PC-3 (cell line): ENCODE measurements around the gene KLK11. TPM values are rescaled to one million over a fixed set of nuclear protein-coding genes. Genes with fewer than 3 reads are reported as not detected.
"Not testable (repeated sequence)": the region's sequence is repeated elsewhere in the genome, so short reads cannot be mapped to it uniquely, and the experiment has no call there.

ENCODE experiments used
- ATAC-seq: fragments of 200-7000 bp; cut with Tn5 transposase; 2 replicates; pipeline ENCODE4 v1.9.1; 2020; ENCODE audit warnings: mild to moderate bottlenecking, moderate library complexity
- BruUV-seq: library from RNA; stranded (reverse); fragments of 400-500 nt; replicated peaks from 2 replicates; lab custom pipeline; 2021; lab: Mats Ljungman, UMichigan
- CTCF ChIA-PET: fragments of 300-600 bp; sonication (Branson Sonifier 250); formaldehyde crosslinking; loops from one replicate; lab custom pipeline; 2022; ENCODE audit warnings: antibody characterized with exemption; lab: Charles Lee
- POLR2A ChIA-PET: fragments of 300-600 bp; sonication (Branson Sonifier 250); formaldehyde crosslinking; loops from one replicate; lab custom pipeline; 2022; ENCODE audit warnings: antibody characterized with exemption; ENCODE audit not compliant: unreplicated experiment; lab: Charles Lee
- DNase-seq: peaks from one replicate; pipeline ENCODE4 v3.0.0-alpha.2; 2015
- H2AFZ ChIP-seq: fragments of 300-600 bp; sonication (generic); 2 replicates; pipeline ENCODE4 v1.6.0; 2016; ENCODE audit warnings: antibody characterized with exemption, low read length
- H3F3A ChIP-seq: fragments of 300-600 bp; sonication (generic); one replicate; pipeline ENCODE4 v1.6.0; 2017; ENCODE audit warnings: antibody characterized with exemption, low read length, control low read depth, mild to moderate bottlenecking; ENCODE audit not compliant: unreplicated experiment
- H3K27ac ChIP-seq: fragments of 300-600 bp; sonication (generic); 2 replicates; pipeline ENCODE4 v1.5.1; 2016; ENCODE audit warnings: mild to moderate bottlenecking, low read length
- H3K27me3 ChIP-seq: fragments of 300-600 bp; sonication (generic); 2 replicates; pipeline ENCODE4 v1.6.1; 2016; ENCODE audit warnings: low read length, mixed read lengths
- H3K36me3 ChIP-seq: fragments of 300-600 bp; sonication (generic); 2 replicates; pipeline ENCODE4 v1.6.1; 2016; ENCODE audit warnings: low read depth, mixed run types, low read length, mixed read lengths
- H3K4me1 ChIP-seq: fragments of 300-600 bp; sonication (generic); 2 replicates; pipeline ENCODE4 v1.5.1; 2016; ENCODE audit warnings: low read length; ENCODE audit not compliant: insufficient read depth
- H3K4me2 ChIP-seq: fragments of 300-600 bp; sonication (generic); 2 replicates; pipeline ENCODE4 v1.6.0; 2016; ENCODE audit warnings: low read length
- H3K4me3 ChIP-seq: fragments of 300-600 bp; sonication (generic); 2 replicates; pipeline ENCODE4 v1.5.1; 2016; ENCODE audit warnings: mild to moderate bottlenecking, low read length, mixed read lengths
- H3K79me2 ChIP-seq: fragments of 300-600 bp; sonication (generic); 2 replicates; pipeline ENCODE4 v1.6.1; 2017; ENCODE audit warnings: low read length, mixed read lengths
- H3K9ac ChIP-seq: fragments of 300-600 bp; sonication (generic); 2 replicates; pipeline ENCODE4 v1.6.0; 2016; ENCODE audit warnings: mild to moderate bottlenecking, low read length
- H3K9me2 ChIP-seq: fragments of 300-600 bp; sonication (generic); replicated peaks from 2 replicates; pipeline ENCODE4 v1.6.1; 2016; ENCODE audit warnings: mixed run types, low read length, mixed read lengths
- H3K9me3 ChIP-seq: fragments of 300-600 bp; sonication (generic); 2 replicates; pipeline ENCODE4 v1.6.1; 2016; ENCODE audit warnings: low read length, mixed read lengths
- H4K20me1 ChIP-seq: fragments of 300-600 bp; sonication (generic); 2 replicates; pipeline ENCODE4 v1.6.1; 2016; ENCODE audit warnings: low read length, mixed read lengths
- EZH2 ChIP-seq: fragments of 300-600 bp; sonication (generic); IDR thresholded peaks from one replicate; pipeline ENCODE4 v1.6.1; 2017; ENCODE audit warnings: antibody characterized with exemption, mild to moderate bottlenecking, low read length; ENCODE audit not compliant: unreplicated experiment
- EZH2phosphoT487 ChIP-seq: fragments of 300-600 bp; sonication (generic); IDR thresholded peaks from 2 replicates; pipeline ENCODE4 v1.6.1; 2018; ENCODE audit warnings: mild to moderate bottlenecking, antibody characterized with exemption, low read length, borderline replicate concordance
- intact Hi-C: fragments of 100-400 bp; cut with micrococcal nuclease; formaldehyde crosslinking; loops from 2 replicates; pipeline ENCODE4 v1.9.0; 2023
- total RNA-seq: library from RNA; depleted of rRNA; stranded (reverse); fragments of >200 nt; gene quantifications from 2 replicates; pipeline ENCODE4 v1.2.3, GENCODE V29; 2014
- TF ChIP-seq, protein P1 (sequence below): fragments of 300-600 bp; sonication (generic); conservative IDR thresholded peaks from 2 replicates; pipeline ENCODE4 v1.5.1; 2017; ENCODE audit warnings: antibody characterized with exemption, low read depth, mild to moderate bottlenecking, low read length

The KLK11 gene
- total RNA-seq, 1 experiment from 2014 or later: not detected

GRCh38 chr19:50992666-50993035 lies 33.8 kb downstream of the KLK11 start:
- ChIA-PET POLR2A (no interaction called here), CTCF (no interaction called here)
- Histone ChIP-seq H3K4me3 (no peak overlapping the region), H2AFZ (peak overlapping the region; percentile 36), H3K4me2 (peak overlapping the region; percentile 14; the same call in 1 of the 2 replicates), H3F3A (no peaks in the 10 kb centered on the region), H3K79me2 (no peaks in the 10 kb centered on the region), H3K9me3 (no peaks in the 10 kb centered on the region), H3K4me1 (peaks cover 14% of the 10 kb centered on the region), H4K20me1 (no peaks in the 10 kb centered on the region), H3K27ac (peak overlapping the region; percentile 72), H3K27me3 (peaks cover 2% of the 10 kb centered on the region; the same call in 1 of the 2 replicates), H3K9me2 (no peaks in the 10 kb centered on the region), H3K36me3 (no peaks in the 10 kb centered on the region), H3K9ac (no peak overlapping the region; the same call in 1 of the 2 replicates)
- intact Hi-C loops: no loop called here
- ATAC-seq (no peak), DNase-seq (peak; percentile 73)
- no TSS peak for BruUV-seq
- TF ChIP-seq EZH2phosphoT487 (no peak), EZH2 (no peak)
- TF ChIP-seq, protein P1, sequence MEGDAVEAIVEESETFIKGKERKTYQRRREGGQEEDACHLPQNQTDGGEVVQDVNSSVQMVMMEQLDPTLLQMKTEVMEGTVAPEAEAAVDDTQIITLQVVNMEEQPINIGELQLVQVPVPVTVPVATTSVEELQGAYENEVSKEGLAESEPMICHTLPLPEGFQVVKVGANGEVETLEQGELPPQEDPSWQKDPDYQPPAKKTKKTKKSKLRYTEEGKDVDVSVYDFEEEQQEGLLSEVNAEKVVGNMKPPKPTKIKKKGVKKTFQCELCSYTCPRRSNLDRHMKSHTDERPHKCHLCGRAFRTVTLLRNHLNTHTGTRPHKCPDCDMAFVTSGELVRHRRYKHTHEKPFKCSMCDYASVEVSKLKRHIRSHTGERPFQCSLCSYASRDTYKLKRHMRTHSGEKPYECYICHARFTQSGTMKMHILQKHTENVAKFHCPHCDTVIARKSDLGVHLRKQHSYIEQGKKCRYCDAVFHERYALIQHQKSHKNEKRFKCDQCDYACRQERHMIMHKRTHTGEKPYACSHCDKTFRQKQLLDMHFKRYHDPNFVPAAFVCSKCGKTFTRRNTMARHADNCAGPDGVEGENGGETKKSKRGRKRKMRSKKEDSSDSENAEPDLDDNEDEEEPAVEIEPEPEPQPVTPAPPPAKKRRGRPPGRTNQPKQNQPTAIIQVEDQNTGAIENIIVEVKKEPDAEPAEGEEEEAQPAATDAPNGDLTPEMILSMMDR: no peak

GRCh38 chr19:50984416-50984815 lies 42.0 kb downstream of the KLK11 start:
- H3K27ac ChIP-seq, CTCF ChIA-PET, H3K4me1 ChIP-seq, H4K20me1 ChIP-seq, H3F3A ChIP-seq, H3K4me3 ChIP-seq, BruUV-seq, H3K9me3 ChIP-seq, POLR2A ChIA-PET, DNase-seq, H2AFZ ChIP-seq, H3K27me3 ChIP-seq, H3K9ac ChIP-seq, ATAC-seq, intact Hi-C loops, H3K79me2 ChIP-seq, H3K36me3 ChIP-seq, H3K9me2 ChIP-seq, H3K4me2 ChIP-seq: not testable (repeated sequence)

DNA sequence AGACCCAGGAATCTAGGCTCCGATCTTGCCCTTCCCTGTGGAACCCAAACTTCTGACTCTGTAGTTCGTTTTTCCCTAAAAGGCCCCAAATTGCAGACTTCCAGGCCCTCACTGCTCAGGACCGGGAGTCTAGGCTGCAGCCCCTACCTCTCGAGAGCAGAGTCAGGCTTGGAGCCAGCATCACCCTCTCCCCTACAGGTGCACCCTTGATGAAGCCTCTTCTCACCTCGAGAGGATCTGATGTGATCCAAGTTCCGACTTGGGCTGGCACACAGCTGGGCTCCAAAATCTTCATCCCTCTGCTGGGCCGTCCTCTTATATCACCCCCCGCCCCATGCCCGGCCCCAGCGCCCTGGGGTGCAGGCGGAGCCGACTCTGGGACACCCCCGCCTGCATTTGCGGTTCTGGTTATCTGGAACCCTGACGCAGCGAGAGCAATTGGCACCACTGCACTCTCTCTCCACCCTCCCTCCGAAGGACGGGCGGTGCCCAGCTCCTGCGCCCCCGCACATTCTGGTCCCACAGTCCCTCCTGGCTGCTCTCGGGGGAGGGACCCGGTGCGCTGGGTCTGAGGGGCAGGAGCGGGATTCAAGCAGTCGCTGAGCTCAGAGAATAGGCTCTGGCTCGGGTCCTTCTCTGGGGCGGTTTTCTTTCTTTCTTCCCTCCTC lies 42.7 kb downstream of the KLK11 start, which contains the start of gene KLK7:
KLK7 (minus strand) TSS at position 293 of the 668 bp plus-strand sequence. CDS start 1,518 bp downstream, outside the sequence.
- ATAC-seq: no peak
- Histone ChIP-seq H2AFZ (peak within 1 kb of the TSS; percentile 37; the same call in 1 of the 2 replicates), H3K4me2 (peak within 1 kb of the TSS; percentile 39), H3K9me2 (no peaks in the 10 kb centered on the region), H3K79me2 (no peaks in the 10 kb centered on the region), H3K36me3 (no peaks in the 10 kb centered on the region), H3K27ac (no peak within 1 kb of the TSS), H3K27me3 (no peaks in the 10 kb centered on the region), H3K4me3 (peak within 1 kb of the TSS; percentile 16; the same call in 1 of the 2 replicates), H4K20me1 (no peaks in the 10 kb centered on the region), H3K9ac (no peak within 1 kb of the TSS), H3K4me1 (peaks cover 10% of the 10 kb centered on the region), H3K9me3 (no peaks in the 10 kb centered on the region), H3F3A (no peaks in the 10 kb centered on the region)
- TF ChIP-seq EZH2 (no peak), EZH2phosphoT487 (no peak)
- TF ChIP-seq, protein P1: no peak
- BruUV-seq: no TSS peak
- ChIA-PET POLR2A (no interaction called here), CTCF (no interaction called here)
- intact Hi-C loops: no loop called here
- no peak for DNase-seq
